ENCODE data around the gene RORC.

The RORC gene

DNA sequence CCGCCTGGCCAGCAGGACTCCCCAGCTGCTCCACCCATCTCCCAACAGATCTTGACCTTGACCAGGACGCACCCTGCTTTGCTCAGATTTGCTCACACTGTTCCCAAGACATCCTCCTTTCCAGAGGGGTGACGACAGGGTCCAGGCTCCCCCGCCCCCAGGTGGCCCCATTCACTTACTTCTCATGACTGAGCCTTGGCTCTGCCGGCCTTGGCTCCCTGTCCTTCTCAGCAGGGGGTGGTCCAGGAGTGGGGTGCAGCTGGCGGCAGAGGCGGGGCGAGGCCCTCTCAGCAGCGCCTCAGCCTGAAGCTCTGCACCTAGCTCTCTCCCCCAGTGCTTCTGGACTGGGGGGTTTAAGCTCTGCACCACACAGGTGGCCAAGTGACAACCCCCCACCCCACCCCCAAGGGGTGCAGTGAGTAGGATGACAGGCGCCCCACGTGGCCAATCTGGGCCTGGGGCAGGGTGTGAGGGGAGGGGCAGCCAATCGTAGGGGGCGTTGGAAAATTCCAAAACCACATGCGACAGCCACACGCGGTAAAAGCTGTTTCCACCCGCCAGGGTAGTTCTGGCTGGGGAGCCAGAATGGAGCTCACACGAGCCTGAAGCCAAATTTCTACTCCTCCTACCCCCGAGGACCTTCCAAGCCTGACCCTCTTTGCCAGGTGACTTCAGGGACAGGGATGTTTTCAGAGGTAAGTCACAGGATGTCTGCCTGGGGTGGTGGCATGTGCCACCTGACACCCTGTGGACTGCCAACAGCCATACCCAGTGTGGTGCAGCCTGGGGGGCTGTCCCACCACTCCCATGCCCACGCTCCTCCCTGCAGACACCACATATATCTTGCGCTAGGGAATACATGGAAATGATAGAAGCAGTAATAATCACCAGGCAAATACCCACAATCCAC, 5.6 kb downstream of the RORC start:
- peak; percentile 35 for DNase-seq

DNA sequence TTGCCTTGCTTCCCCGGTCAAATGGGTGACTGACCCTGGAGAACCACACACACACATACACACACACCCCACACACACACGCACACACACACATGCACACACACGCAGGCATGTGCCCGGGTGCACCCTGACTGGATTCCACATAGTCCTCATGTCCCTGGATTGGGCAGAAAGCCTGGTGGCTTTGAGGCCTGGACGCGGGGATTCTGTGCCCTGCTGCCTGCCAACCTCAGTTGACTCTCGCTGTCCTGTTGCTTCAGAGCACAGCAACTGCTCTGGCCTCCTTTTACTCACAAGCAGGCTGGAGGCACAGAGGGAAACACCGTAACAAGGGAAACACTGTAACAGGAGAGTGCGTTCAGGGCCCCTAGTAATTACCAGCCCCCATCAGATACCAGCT, 6.4 kb downstream of the RORC start:
- no peak for DNase-seq

DNA sequence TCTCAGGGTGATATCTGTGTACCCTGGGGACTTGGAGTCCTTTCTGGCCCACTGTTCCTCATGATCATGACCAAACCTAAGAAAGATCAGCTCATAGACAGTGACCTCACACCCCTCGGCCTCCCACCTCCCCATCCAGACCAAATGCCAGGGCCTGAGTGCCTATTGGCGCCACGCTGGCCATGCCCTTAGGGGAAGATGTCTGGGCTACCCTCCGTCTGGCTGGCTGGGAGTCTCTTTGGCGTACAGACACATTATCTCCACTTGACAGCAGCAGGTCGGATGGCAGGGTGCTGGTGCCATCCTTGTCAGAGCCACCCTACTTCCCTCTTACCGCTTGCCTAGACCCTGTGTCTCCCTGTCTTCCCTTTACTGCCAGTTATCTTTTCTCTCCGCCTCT, 8.4 kb downstream of the RORC start:
- DNase-seq, result no peak

DNA sequence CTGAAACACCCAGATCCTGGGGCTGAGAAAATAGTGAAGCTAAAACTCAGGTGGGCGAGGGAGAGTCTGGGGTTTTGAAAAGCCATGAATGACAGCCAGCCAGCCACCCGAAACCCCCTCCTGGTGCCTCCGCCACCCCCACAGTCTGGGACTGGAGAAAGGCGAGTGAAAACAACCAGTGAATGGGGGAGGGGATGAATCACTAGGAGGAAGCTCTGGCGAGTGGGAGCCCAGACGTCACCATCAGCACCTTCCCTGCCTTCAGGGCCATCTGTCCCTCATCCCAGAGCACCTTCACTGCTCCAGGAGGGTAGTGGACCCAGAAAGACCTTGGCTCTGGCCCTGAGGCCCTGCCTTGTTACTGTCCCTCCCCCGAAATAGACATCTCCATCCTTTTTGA, 9.2 kb downstream of the RORC start:
- peak; percentile 40 for DNase-seq

DNA sequence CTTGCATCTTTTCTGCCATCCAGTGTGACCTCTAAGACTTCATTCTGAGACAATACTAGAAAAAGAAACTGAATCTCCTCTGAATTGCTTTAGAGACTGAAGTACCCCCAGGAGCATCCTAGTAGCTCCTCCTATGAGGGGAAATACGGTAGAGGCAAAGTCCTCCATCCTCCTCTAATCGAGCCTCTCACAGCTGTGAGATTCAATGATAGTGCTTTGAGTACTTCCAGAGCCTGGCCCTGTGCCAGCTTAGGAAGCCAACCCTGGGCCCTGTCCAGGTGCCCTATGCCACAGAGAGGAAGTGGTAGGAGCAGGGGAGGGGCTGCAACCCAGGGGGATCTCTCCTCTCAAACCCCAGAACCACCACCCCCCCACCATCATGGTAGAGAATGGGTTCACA, 10.7 kb downstream of the RORC start:
- peak; percentile 40 for DNase-seq

DNA sequence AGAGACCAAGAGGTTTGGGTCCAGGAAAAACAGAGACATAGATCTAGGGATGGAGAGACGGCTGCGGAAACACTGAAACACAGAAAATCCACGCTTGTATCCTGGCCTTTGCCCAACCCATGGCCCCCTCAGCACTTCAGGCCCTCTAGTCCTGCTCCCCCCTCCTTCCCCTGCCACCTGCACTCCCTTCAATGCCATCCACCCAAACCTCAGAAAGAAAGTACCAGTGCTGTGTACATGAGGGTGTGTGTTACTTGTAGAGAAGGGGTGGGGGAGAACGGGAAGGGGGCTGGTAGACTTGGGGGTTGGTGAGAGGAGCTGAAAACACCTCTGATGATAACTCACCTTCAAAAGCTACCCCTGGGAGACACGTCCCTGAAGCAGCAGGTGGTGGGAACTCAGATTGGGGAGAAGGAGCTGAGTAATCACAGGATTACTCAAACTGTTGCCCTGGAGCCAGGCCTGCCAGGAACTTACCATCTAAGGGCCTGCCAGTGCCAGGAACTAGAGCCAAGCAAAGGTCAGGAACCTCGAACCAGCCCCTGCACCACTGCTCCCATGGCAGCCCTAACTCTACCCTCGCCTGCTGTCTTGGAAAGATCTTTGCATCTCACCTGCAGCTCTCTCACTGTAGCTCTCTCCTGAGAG, 11.5 kb downstream of the RORC start:
- no peak for DNase-seq

DNA sequence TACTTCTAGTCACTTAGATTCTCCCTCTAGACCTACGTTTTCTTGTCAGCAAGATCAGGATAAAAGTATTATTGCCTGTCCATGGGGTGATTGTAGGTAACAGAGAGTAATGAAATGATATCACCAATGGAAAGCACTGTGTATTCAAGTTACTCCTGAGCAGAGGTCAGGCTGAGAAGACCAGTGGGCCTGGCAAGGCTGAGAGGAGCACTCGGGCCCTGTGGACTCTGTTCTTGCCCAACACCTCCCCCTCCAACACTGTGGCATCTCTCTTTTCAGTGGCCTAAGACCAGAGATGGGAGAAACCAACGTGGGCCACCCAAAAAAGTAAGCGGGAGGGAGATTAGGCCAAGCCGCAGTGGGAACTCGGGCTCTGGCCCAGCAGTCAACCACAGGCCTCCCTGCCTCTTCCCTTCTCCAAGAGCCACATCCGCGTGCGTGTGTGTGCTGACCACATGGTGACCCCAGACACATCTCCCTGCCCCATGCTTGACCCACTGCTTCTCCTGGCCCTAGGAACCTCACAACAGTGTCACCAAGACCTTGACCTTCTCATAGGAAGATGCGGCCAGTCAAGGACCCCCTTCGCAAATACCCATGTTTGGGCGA, 12.3 kb downstream of the RORC start:
- DNase-seq, result no peak

DNA sequence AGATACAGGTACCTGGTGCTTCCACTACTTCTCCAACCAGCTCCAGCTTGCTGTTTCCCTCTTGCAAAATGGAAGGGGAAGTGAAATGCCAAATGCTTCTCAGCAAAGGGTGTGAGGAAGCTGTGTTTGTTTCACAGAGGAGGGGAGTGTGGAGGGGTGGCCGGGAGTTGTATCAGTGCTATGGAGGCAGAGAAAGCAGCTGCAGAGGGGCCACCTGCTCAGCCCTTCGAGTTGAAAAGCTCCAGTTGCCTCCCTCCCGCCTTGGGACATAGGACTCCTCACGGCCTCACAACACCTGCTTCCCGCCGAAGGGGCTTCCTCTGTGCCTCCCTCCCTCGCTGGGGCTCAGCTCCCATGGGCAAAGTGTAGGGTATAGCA, 14.3 kb downstream of the RORC start:
- no peak for DNase-seq

DNA sequence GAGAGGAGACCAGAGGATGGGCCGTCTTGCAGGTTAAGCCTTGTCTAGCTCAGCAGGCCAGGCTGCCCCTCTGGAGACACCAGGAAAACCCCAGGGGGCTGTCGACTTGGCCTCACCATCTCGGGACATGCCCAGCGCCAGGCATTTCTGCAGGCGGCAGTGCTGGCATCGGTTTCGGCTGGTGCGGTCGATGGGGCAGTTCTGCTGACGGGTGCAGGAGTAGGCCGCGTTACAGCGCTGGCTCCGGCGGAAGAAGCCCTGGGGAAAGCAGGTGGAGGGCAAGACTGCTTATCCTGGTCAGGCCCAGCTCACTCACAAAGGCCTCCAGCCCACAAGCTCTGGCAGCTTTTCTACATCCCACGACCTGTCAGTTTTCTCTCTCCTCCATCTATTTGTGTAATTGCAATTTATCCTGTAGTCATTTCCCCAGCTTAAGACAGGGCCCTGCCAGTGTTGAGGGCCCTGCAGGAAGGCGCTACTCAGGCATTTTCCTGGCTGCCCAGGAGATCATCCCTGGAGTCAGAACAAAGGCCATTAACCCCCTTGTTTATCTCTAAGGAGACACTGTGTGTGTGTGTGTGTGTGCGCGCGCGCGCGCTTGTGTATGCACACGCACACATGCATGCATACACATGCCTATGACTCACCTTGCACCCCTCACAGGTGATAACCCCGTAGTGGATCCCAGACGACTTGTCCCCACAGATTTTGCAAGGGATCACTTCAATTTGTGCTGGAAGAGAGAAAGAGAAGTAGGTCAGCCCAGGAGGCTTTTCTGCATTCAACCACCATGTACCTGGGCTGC, 14.9 kb downstream of the RORC start:
- DNase-seq, result no peak

DNA sequence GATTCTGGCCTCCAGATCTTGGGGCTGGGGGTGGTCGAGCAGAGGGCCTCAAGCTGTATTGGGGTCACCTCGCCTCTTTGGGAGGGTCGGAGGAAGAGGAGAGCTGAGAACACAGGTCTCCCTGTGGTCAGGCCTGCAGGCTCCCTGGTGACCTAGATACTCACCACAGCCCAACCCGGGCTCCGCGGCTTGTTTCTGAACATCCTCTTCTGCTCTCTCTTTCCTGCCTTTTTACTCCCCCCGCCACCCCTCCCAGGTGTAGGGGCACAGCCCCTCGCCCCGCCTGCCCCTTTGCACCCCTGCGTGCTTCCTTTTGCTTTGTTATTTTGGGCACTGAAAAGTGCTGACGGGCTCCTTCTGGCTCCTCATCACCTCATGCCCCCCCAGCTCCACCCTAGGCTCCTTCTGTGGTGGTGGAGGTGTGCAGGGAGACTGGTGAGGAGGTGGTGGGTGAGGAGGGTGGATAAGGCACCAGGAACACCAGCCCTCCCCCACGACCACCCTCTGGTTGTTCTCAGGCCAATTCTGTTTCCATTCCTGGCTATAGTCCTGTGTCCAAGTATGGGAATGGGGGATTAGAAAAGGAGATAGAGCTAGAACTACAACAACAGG, 15.8 kb downstream of the RORC start:
- DNase-seq, result peak; percentile 69

DNA sequence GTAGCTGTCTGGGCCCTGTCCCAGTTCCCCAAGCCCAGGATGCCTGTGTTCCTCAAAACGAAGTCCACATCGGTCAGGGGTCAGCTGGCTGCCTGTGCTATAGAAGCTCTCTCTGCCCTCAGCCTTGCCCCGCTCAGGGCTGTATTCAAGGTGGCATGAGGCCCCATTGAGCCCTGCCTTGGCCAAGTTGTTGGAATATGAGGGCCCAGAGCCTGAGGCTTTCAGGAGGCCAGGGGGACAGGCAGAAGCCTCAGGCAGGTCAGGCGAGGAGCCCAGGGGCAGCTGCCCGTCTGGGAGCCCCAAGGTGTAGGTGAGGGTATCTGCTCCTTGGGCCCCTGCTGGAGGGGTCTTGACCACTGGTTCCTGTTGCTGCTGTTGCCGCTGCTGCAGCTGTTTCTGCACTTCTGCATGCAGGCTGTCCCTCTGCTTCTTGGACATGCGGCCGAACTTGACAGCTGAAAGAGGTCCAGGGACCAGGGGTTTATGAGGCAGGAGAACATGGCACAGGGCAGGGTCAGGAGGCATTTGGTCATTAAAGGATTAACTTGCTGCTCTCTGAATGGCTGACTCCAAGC, 16.5 kb downstream of the RORC start:
- DNase-seq, result no peak

DNA sequence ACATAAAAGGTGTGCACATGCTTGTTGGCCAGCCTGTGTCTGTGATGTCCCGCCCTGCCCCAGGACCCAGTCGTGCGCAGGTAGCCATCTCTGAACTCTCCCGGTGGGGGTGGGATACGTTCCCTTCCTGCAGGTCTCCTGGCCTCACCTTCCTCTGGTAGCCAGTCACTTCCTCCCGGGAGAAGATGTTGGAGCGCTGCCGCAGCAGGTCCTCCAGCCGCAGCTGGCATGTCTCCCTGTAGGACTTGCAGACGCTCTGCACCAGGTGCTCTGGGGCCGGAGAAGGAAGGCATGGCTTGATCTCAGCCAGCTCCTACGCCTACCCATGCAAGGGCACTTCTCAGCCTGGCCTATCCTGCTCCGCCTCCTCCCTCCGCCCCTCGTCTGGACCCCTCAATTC, 17.2 kb downstream of the RORC start:
- DNase-seq, result no peak

DNA sequence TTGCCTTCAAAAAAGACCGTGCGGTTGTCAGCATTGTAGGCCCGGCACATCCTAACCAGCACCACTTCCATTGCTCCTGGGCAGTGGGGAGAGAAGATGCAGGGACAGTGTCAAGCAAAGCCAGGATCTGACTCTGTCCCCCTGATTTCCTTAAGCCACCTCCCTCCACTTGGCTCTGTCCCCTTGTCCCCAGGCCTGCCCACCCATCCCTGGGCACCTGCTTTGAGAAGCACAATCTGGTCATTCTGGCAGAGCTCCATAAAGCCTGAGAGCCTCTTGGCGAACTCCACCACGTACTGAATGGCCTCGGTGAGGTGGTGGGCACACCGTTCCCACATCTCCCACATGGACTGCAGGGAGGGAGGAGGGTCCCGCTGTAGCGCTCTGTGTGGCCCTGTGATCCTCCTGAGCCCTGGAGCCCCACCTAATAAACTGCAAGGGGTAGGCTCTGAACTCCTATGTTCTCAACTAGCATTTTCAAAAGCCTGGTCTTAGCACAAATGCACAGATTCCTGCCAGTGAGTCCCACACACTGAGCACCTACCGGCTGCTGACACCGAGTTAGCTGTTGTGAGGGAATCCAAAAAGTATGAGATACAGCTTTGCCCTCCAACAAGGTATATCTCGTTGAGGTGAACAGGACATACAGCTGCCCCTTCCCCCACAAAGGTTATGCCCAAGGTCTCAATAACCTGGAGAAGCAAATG, 18.2 kb downstream of the RORC start:
- no peak for DNase-seq

DNA sequence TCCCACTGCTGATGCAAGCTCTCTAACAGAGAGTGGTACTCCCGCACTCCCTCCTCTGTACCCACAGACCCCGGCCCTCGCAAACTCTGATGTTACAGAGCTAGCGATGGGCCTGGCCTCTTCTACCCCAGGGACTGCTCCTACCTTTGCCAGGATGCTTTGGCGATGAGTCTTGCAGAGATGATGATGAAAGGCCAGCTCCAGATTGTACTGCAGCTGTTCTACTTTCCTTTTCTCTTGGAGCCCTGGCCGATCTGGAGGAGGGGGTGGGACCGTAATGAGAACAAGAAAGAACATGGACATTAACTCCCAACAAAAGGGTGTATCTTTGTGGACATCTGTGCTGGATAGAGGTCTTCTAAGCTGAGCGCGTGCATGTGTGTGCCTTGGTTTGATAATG, 20.4 kb downstream of the RORC start:
- no peak for DNase-seq

DNA sequence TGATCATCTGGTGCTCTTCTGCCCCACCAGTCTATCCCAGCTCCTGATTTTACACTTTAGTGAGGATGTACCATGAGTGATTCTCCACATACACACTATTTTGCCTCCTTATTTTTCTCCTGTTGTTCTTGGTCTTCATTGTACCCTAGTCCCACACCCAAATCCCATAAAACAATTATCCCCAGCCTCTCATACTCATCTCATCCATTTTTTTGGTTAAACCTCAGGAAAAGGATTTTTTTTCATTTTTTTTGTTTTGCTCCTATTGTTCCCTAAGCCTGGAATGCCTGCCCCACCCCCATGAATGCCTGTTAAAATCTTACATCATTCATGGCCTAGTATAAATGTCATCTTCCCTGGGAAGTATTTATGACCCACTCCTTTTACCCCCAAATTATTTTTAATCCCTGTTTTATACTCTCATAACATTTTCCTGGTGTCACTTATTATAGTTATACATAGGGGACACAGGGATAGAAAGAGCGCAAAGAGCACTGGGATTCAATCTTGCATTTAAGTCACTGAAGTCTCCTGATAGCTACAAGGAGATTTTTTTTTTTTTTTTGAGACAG, 21.5 kb downstream of the RORC start:
- DNase-seq, result no peak

DNA sequence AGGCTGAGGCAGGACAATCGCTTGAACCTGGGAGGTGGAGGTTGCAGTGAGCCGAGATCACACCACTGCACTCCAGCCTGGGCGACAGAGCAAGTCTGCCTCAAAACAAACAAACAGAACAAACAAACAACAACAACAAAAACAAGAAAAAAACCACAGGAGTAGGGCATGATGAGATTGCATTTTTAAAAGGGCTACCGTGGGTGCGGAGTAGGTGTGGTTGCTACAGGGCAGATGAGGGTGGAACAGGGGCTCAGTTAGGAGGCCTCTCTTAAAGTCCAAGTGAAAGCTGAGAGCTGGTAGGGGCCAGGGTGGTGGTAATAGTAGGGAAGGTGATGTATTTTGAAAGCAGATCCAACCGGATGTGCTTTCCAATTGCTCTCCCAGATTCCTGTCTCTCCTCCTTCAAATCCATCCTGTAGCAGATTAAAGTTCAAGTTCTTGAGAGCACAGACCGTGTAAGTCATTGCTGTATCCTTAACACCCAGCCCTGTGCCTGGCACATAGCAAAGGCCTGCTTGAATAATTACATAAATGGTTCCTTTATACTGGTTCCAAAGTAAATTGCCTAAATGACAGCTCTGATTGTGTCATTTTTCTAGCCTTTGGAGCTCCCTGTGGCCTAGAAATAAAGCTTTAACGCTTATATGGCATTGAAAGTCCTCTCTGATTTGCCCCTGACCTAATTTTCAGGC, 22.2 kb downstream of the RORC start:
- DNase-seq, result no peak

DNA sequence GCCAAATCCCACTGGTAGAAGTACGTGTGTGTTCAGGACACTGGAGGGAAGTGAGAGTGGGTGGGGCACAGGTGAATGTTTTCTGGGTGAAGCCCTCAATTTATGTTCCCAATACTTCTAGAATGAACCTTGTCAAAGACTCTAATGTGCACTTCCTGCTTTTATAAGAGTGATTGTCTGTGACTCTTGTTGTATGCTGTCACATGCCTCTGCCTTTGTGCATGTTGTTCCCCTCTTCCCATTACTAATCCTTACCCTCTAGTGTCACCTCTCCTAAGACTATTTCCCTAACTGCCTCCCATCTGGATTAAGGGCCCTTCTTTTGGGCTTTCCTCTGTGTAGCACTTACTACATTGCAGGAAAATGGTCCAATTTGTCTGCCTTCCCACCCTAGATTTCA, 23.8 kb downstream of the RORC start:
- DNase-seq, result no peak

DNA sequence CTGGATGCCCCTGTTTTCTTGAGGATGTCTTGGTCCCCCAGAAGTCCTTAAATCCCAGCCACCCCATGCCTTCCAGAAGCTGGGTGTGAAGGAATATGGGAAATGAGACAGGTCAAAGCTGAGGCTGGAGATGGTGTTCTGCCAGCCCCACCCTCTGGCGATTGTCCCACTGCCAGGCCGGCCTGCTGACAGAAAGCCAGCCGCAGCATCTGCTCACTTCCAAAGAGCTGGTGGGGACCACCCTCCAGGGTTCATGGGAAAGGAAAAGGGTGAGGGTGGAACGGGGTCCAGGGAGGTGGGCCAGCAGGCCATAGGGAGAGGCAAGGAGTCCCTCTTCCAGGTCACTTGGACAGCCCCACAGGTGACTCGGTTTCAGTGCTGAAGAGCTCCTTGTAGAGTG, 24.5 kb downstream of the RORC start:
- no peak for DNase-seq

DNA sequence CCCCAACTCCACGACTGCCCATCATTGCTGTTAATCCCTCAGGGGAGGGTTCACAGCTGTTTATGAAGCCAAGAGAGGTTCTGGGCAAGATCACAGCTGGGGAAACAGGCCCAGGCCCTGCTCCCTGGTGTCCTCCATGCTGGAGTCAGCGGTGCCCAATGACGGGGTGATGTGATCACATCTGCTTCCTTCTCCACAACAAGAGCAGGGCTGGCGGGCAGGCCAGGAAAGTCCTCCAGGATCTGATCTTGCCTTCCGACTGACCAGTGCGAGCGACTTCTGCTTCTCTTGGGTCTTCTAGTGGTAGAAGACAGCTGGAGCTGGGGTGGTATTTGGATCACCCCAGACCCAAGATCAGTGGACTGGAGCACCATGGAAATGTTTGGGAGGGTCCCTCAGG, 25.4 kb downstream of the RORC start:
- no peak for DNase-seq

DNA sequence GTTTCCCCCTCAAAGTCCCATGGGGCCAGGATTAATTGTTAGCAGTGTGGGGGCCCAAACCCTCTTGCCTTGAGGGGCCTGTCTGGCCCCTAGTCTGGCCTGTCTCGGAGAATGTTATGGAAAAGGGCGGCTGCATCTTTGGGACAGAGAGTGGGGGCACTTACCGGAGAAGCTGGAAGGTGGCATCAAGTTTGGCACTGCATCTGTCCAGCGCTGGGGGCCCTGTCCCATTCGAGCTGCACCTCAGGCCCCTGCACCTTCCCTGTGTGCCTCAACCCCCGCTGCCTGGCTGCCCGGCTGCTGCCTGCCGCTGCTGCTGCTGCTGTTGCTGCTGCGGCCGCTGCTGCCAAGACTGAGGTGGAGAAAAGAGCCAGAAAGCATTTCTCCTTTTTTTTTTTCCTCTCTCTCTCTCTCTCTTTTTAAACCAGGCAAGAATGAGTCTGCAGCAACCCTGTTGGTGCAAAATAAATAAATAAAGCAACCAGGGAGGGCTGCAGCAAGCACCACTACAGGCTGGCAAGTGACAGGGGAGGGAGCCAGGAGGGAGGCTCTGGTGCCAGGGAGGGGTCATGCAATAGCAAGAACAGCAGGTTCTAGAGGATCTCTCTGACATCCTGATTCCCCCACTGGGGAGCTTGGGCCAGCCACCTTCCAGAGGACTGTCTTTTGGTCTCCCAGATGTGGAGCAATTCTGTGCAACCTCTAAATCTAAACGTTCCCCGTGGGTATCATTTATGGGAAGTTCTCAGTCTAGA, 26.4 kb downstream of the RORC start, which contains the start of gene LINGO4:
Gene LINGO4 (minus strand): TSS at position 354 of the 755 bp plus-strand sequence. CDS start 2,715 bp downstream, outside the sequence.
- DNase-seq, result no peak

Measured in CD4-positive, alpha-beta T cell treated with Interleukin-17A for 4 hours (primary cell).